ENCODE data around the gene FOSL2.

Gene FOSL2

GRCh38 chr2:28431741-28432140 lies 39.1 kb downstream of the FOSL2 start:
- in situ Hi-C loops (cut with MboI; ENCODE audit: low pct_unique_long_range_greater_than_20kb, low sequenced_read_pairs, unreplicated experiment), result no loop called here
- TF ChIP-seq CTCF (IDR thresholded peaks at IDR 0.05; ENCODE audit: extremely low read depth, insufficient read depth, missing control alignments), result no peak
- DNase-seq (ENCODE audit: low spot score), result no peak

GRCh38 chr2:28432362-28432761 lies 39.7 kb downstream of the FOSL2 start:
- DNase-seq (ENCODE audit: low spot score), result no peak
- no peak for TF ChIP-seq CTCF (IDR thresholded peaks at IDR 0.05; ENCODE audit: extremely low read depth, insufficient read depth, missing control alignments)
- in situ Hi-C loops (cut with MboI; ENCODE audit: low pct_unique_long_range_greater_than_20kb, low sequenced_read_pairs, unreplicated experiment), result no loop called here

- no peak for TF ChIP-seq CTCF (IDR thresholded peaks at IDR 0.05; ENCODE audit: extremely low read depth, insufficient read depth, missing control alignments)
- no peak for DNase-seq (ENCODE audit: low spot score)
- in situ Hi-C loops (cut with MboI; ENCODE audit: low pct_unique_long_range_greater_than_20kb, low sequenced_read_pairs, unreplicated experiment), result no loop called here
Measured at GRCh38 chr2:28433215-28433614, 40.6 kb downstream of the FOSL2 start.

GRCh38 chr2:28433935-28434599 lies 41.4 kb downstream of the FOSL2 start:
- DNase-seq (ENCODE audit: low spot score), result no peak
- in situ Hi-C loops (cut with MboI; ENCODE audit: low pct_unique_long_range_greater_than_20kb, low sequenced_read_pairs, unreplicated experiment), result no loop called here
- TF ChIP-seq CTCF (IDR thresholded peaks at IDR 0.05; ENCODE audit: extremely low read depth, insufficient read depth, missing control alignments), result no peak

- in situ Hi-C loops (cut with MboI; ENCODE audit: low pct_unique_long_range_greater_than_20kb, low sequenced_read_pairs, unreplicated experiment), result no loop called here
- TF ChIP-seq CTCF (IDR thresholded peaks at IDR 0.05; ENCODE audit: extremely low read depth, insufficient read depth, missing control alignments), result no peak
- DNase-seq (ENCODE audit: low spot score), result no peak
Measured at GRCh38 chr2:28434600-28434989, 41.9 kb downstream of the FOSL2 start.

GRCh38 chr2:28435241-28435640 lies 42.6 kb downstream of the FOSL2 start:
- in situ Hi-C loops (cut with MboI; ENCODE audit: low pct_unique_long_range_greater_than_20kb, low sequenced_read_pairs, unreplicated experiment), result no loop called here
- no peak for DNase-seq (ENCODE audit: low spot score)
- TF ChIP-seq CTCF (IDR thresholded peaks at IDR 0.05; ENCODE audit: extremely low read depth, insufficient read depth, missing control alignments), result no peak

Data from GM13977 (cell line).